ENCODE results near the gene COLEC12. TPM values are rescaled to one million over a fixed set of nuclear protein-coding genes. Genes with fewer than 3 reads are reported as not detected.
A peak's percentile ranks its signal among the peaks of the same experiment; 100 is the strongest.

The COLEC12 gene
- total RNA-seq, 3 donors from 2014 or later: 2.4 to 12.1 (median 4.7) TPM

GRCh38 chr18:490024-490366, 10.5 kb downstream of the COLEC12 start:
- no peak for ATAC-seq
- Histone ChIP-seq H3K4me1 (ENCODE audit: low read depth) (no peaks in the 10 kb centered on the region), H3K36me3 (ENCODE audit: low read depth) (no peaks in the 10 kb centered on the region), H3K4me3 (no peak overlapping the region), H3K9me3 (no peaks in the 10 kb centered on the region)
- no peak for DNase-seq
- intact Hi-C loops (cut with DNase I, micrococcal nuclease): no loop called here
- no peak for TF ChIP-seq CTCF (IDR thresholded peaks at IDR 0.05)

- Histone ChIP-seq H3K9me3 (no peaks in the 10 kb centered on the region), H3K4me3 (no peak overlapping the region), H3K36me3 (ENCODE audit: low read depth) (no peaks in the 10 kb centered on the region), H3K4me1 (ENCODE audit: low read depth) (no peaks in the 10 kb centered on the region)
- TF ChIP-seq CTCF (IDR thresholded peaks at IDR 0.05): no peak
- DNase-seq: no peak
- intact Hi-C loops (cut with DNase I, micrococcal nuclease): no loop called here
- ATAC-seq: no peak
Measured at GRCh38 chr18:489244-490023, 11.1 kb downstream of the COLEC12 start.

GRCh38 chr18:486929-487740, 13.4 kb downstream of the COLEC12 start:
- H3K4me3 ChIP-seq: no peak overlapping the region
- intact Hi-C loops (cut with DNase I, micrococcal nuclease): no loop called here
- H3K4me1 ChIP-seq (ENCODE audit: low read depth): no peaks in the 10 kb centered on the region
- no peak for TF ChIP-seq CTCF (IDR thresholded peaks at IDR 0.05)
- DNase-seq (no peak), ATAC-seq (no peak)
- no peaks in the 10 kb centered on the region for H3K36me3 ChIP-seq (ENCODE audit: low read depth)
- no peaks in the 10 kb centered on the region for H3K9me3 ChIP-seq

- Histone ChIP-seq H3K9me3 (no peaks in the 10 kb centered on the region), H3K36me3 (ENCODE audit: low read depth) (no peaks in the 10 kb centered on the region), H3K4me1 (ENCODE audit: low read depth) (no peaks in the 10 kb centered on the region), H3K4me3 (no peak overlapping the region)
- ATAC-seq (peak; percentile 33), DNase-seq (no peak)
- TF ChIP-seq CTCF (IDR thresholded peaks at IDR 0.05): no peak
- intact Hi-C loops (cut with DNase I, micrococcal nuclease): no loop called here
Measured at GRCh38 chr18:484749-485464, 15.6 kb downstream of the COLEC12 start.

GRCh38 chr18:478681-479080, 21.8 kb downstream of the COLEC12 start:
- H3K9me3 ChIP-seq: no peaks in the 10 kb centered on the region
- no peak for TF ChIP-seq CTCF (IDR thresholded peaks at IDR 0.05)
- H3K4me3 ChIP-seq: no peak overlapping the region
- ATAC-seq (no peak), DNase-seq (no peak)
- intact Hi-C loops (cut with DNase I, micrococcal nuclease): no loop called here
- H3K4me1 ChIP-seq (ENCODE audit: low read depth): no peaks in the 10 kb centered on the region
- H3K36me3 ChIP-seq (ENCODE audit: low read depth): no peaks in the 10 kb centered on the region
